ENCODE measurements around the gene INSL3.
"Not testable (repeated sequence)": the region's sequence is repeated elsewhere in the genome, so short reads cannot be mapped to it uniquely, and the experiment has no call there.

The INSL3 gene

DNA sequence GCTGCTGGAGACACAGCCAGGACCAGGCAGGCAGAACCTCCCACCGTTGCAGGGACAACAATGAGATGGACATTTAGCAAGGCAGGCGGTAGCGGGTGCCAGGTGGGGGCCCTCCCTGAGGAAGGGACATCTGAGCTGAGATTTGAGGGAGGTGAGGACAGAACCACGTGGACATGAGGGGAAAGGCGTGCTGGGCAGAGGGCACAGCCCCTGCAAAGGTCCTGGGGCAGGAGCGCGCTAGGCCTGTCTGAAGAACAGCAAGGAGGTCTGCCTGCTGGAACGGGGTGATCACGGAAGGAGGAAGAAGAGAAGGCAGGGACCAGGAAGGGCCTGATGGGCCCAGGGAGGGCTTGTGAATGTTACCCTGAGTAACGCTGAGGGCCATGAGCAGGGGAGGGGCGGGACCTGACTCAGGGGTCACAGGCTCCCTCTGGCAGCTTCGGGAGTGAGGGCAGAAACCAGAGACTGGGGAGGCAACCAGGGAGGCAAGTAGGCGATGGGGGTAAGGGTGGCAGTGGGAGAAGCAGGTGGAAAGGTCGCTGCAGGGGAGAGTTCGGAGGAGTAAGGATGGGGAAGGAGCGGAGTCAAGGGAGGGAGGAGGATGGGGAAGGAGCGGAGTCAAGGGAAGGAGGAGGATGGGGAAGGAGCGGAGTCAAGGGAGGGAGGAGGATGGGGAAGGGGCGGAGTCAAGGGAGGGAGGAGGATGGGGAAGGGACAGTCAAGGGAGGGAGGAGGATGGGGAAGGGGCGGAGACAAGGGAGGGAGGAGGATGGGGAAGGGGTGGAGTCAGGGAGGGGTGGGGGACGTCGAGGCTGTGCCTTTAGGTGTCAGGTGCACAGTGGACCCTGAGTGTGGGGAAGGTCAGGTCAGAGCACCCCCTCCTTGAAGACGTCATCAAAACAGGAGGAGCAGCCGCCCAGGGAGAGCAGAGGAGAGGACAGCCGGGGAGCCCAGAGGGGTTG is 42.1 kb downstream of the INSL3 start:
- DNase-seq = no peak

DNA sequence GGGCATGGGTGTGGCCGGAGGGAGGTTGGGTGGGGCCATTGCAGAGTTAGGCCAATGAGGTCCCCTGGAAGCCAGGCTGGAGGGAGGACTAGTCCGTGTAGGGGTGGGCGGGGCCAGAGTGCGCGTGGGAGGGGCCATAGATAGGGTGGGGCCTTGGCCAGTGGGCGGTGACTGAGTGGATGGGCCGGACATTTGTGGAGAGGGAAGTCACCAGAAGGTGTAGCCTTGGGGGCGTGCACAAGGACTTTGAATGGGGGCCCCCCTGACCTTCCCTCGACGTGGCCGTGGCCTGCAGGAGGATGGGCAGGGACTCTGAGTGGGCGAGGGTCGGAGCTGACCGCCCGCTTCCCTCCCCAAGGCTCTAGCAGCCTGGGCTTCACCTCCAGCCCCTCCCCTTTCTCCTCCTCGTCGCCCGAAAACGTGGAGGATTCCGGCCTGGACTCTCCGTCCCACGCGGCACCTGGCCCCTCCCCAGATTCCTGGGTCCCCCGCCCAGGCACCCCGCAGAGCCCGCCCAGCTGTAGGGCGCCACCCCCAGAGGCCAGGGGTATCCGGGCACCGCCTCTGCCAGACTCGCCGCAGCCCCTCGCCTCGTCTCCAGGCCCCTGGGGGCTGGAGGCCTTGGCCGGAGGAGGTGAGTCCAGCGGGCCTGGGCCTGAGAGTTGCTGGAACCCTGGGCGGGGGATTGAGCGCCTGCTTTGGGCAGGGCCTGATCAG is 42.9 kb downstream of the INSL3 start:
- no peak for DNase-seq

DNA sequence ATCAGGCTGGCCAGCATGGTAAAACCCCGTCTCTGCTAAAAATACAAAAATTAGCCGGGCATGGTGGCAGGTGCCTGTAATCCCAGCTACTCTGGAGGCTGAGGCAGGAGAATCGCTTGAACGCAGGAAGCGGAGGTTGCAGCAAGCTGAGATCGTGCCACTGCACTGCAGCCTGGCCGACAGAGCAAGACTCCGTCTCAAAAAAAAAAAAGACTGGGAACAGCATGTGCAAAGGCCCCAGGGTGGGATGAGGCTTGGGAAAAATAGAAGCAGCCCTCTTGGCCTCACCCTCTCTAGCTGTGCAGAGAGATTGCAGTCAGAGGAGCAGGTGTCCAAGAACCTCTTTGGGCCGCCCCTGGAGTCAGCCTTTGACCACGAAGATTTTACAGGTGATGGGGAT is 43.5 kb downstream of the INSL3 start:
- not testable (repeated sequence) for DNase-seq

DNA sequence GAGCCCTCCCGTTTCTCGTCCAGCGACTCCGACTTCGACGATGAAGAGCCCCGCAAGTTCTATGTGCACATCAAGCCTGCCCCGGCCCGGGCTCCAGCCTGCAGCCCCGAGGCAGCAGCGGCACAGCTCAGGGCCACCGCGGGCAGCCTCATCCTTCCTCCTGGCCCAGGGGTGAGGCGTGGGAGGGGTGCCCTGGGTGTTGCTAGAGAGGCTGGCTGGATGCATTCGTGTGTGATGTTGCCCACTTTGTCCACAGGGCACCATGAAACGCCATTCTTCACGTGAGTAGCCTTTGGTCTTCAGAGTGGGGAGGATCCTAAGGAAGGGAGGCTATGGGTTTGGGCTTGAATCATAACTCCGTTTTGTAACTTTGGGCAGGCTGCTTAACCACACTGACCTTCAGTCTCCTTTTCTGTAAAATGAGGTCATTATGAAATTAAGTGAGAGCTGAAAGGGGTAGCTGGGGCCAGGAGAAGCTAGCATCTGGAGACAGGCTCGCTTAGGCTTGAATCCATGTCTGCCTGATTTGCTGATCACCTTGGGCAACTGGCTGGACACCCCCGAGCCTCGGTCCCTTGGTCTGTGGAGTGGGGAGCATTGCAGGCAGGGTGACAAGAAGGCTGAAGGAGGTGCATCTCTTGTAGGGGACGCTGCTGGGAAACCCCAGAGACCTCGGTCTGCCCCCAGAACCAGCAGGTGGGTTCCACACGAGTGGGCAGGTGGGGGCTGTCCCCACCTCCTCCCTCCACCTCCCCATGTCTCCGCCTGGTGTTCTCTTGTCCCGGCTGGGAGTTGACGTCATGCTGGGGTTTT is 45.1 kb downstream of the INSL3 start:
- DNase-seq = no peak

DNA sequence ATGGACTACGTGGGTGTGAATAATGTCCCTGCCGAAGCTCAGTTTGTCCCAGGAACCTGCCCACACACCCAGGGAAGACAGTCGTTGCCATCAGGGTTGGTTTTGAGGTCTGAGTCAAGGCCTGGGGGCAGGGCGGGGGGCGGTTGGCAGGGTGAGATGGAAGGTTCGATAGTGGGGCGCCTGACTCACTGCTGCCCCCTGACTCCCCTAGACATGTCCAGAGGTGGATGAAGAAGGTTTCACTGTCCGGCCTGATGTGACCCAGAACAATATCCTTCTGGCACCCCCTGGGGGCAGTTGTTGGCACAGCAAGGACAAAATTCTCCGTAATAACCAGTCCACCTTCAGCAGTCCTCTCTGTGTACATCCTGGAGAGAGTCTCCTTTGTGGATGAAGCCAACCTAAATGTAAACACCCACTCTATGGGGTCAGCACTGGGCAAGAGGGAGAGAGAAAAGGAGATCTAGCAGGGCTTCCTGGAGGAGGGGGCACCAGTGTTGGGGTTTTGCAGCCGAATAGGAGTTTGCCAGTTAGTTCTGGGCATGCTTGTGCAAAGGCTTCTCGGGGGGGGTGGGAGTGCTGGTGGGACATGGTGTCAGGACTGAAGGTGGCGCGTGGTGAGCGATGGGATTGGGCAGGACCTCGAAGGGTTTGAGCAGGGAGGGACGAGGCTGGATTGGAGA is 45.9 kb downstream of the INSL3 start:
- DNase-seq = no peak

DNA sequence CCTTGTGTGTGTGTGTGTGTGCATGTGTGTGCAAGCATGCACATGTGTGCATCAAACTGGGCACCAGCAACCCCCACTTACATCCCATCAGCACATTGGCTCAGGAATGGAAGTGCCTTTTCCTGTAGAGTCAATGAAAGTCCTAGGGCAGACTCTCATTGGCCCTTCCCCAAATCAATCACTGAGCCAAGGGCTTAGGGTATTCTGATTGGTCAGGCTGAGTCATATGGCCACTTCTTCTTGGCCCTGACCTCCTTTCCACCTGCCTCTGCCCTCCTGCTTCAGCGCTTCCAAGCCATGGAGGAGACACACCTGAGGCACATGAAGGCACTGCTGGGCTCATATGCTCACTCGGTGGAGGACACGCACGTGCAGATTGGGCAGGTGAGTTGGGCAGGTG is 49.1 kb downstream of the INSL3 start:
- no peak for DNase-seq

DNA sequence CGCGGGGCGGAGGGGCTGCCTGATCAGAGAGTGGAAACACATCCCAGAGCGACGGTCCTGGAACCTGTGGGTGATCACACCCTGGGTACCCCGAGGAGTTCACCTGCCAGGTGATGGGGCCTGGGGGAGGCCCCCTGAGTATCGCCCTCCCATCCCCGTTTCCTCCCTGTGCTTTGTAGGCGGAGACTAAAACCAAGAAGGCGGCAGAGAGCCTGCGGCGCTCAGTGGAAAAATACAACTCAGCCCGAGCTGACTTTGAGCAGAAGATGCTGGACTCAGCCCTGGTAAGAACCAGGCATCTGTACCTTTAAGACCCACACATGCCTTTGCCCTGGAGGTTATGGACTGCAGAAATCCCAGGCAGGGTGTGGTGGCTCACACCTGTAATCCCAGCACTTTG is 50.7 kb downstream of the INSL3 start:
- no peak for DNase-seq

DNA sequence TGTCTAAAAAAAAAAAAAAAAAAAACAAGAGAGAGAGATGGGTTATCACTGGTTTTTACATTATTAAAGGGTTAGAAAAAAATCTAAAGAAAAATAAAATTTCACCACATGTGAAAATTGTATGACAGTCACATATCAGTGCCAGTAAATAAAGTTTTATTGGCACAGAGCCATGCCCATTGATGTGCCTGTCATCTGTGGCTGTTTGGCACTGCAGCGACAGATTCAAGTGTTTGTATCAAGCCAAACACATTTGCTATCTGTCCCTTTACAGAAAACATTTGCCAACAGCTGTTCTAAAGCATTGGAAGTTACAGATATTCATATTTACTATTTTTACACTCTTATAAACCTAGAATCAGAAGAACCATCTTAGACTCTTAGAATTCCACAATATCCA is 53.8 kb downstream of the INSL3 start:
- no peak for DNase-seq

DNA sequence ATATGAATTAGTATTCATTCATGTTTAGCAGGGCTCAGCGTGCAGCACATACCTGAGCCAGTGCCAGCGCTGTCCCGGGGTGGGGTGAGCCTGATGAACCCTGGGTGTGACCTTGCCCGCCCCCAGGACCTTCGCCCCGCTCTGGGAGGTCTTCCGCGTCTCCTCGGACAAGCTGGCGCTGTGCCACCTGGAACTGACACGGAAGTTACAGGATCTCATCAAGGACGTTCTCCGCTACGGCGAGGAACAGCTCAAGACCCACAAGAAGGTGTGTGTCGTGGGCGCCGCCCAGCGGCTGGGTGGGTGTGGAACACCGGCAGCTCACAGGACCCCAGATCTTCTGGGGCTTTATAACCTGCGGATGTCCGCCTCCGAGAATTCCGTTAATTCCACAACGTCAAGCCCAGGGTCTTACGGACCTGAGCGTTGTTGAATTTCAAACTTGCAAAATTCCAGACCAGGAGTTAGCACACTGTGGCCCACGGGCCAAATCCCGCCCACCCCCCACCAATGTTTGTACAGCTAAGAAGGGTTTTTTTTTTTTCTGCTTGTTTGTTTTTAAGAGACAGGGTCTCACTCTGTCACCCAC is 54.7 kb downstream of the INSL3 start:
- peak; percentile 74 for DNase-seq

All from retina (tissue), 1 donor.